D721Med (cell line): Measurements from ENCODE around the gene KRTAP13-2.

Experiments used
- DNase-seq: peaks from one replicate; pipeline ENCODE4 v3.0.0; 2011; ENCODE audit warnings: low spot score; ENCODE audit not compliant: insufficient read length
- FAIRE-seq: peaks from 2 replicates; lab custom pipeline; 2011; peaks lifted over from hg19 to GRCh38; lab: Jason Lieb, UNC
- CTCF ChIP-seq: IDR thresholded peaks from 2 replicates; pipeline ENCODE4 v1.5.1; 2012; ENCODE audit warnings: mild to moderate bottlenecking, control low read depth; ENCODE audit not compliant: insufficient read depth; ENCODE audit errors: missing control alignments

The KRTAP13-2 gene

GRCh38 chr21:30355906-30356305 is 16.2 kb downstream of the KRTAP13-2 start:
- no peak for TF ChIP-seq CTCF
- no peak for FAIRE-seq
- DNase-seq, result no peak

DNA sequence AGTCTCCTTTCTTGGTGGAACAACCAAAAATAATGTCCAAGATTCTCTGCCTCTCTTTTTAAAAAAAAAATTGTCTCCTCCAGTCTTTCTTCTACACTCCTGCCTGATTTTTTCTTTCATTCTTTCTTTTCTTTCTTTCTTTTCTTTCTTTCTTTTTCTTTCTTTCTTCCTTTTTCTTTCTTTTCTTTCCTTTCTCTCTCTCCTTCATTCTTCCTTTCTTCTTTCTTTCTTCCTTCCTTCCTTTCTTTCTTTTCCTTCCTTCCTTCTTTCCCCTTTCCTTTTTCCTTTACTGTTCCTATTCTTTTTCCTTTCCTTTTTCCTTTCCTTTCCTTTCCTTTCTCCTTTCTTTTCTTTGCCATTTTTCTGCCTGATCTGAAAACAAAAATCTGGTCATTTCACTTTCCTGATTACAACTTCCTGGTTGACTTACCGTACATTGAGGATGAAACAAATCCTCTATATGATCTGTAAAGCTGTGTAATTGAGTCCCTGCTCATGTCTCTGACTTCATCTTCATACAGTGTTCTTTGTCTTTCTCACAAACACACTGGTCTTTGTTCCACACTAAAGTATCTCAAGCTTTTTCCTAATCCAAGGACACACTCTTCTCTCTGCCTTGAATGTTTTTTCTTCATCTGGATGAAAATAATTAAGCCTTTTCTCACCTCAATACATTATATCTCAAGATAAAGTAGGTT is 17.6 kb downstream of the KRTAP13-2 start:
- no peak for FAIRE-seq
- TF ChIP-seq CTCF, result no peak
- DNase-seq, result no peak

DNA sequence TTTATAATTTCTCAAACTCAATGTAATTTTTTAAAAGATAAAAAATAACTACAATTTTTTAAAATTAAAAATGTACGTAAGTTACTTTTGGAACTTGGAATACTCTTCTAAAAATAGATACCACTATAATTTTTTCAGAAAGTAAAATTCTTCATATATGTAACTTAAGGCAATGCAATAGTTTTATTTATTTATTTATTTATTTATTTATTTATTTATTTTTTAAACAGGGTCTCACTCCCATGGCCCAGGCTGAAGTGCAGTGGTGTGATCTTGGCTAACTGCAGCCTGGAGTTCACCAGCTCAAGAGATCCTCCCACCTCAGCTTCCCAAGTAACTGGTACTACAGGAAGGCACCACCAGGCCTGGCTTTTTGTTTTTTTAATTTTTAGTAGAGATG is 20.5 kb downstream of the KRTAP13-2 start:
- TF ChIP-seq CTCF, result no peak
- DNase-seq (no peak), FAIRE-seq (no peak)

GRCh38 chr21:30349572-30349971 is 22.5 kb downstream of the KRTAP13-2 start:
- FAIRE-seq, result no peak
- TF ChIP-seq CTCF, result no peak
- no peak for DNase-seq

- FAIRE-seq (no peak), DNase-seq (no peak)
- TF ChIP-seq CTCF, result no peak
Observed at GRCh38 chr21:30348506-30348905, 23.6 kb downstream of the KRTAP13-2 start, which contains the start of gene KRTAP23-1. KRTAP23-1 (minus strand) TSS chr21:30348606; CDS start chr21:30348606, 0 bp downstream.

GRCh38 chr21:30345014-30345413 is 27.1 kb downstream of the KRTAP13-2 start:
- DNase-seq (no peak), FAIRE-seq (no peak)
- no peak for TF ChIP-seq CTCF
